ENCODE results near the gene ARL9.
A peak's percentile ranks its signal among the peaks of the same experiment; 100 is the strongest.
"Not testable (repeated sequence)": the region's sequence is repeated elsewhere in the genome, so short reads cannot be mapped to it uniquely, and the experiment has no call there.

Gene ARL9

GRCh38 chr4:56505269-56506130 is at the start of gene ARL9:
Gene ARL9 (plus strand): TSS chr4:56505791. CDS start chr4:56505863, 72 bp downstream.
- DNase-seq (ENCODE audit: low spot score): peak; percentile 36

GRCh38 chr4:56460085-56460484 is 45.5 kb upstream of the ARL9 start:
- no peak for DNase-seq (ENCODE audit: low spot score)

DNA sequence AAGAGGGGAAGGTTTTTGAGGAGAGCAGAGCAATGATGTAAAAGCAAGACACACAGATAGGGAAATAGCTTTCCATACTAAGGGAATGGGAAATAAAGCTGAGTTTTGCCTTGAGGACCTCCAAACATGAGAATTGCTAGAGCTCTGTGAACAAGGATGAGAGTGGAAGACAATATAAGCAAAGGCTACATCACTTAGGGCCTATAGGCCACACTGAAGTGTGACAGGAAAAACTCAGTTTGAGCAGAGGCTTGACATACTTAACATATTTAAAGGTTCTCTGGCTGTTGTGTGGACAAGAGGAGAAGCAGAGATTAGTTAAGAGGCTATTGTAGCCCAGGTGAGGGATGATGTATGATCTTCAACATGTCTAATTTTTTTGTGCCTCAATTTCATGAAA is 43.4 kb upstream of the ARL9 start:
- no peak for DNase-seq (ENCODE audit: low spot score)

GRCh38 chr4:56463711-56464110 is 41.9 kb upstream of the ARL9 start:
- DNase-seq (ENCODE audit: low spot score): no peak

DNA sequence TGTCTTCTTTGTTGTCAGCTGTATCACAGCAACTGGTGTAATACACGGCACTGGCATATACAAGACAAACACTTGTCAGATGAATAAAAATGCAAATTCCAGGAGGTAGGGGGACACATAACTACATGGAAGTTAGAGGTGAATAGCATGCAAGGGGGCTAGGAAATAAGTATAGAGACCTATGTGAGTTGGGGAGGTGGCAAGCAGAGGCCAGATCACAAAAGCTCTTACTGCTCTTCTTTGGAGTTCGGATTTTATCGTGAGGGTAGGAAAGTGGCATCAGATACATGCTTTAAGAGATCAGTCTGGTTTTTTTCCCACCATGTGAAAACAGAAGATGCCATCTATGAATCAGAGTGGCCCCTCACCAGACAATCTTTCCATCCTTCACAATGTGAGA is 41.0 kb upstream of the ARL9 start:
- DNase-seq (ENCODE audit: low spot score): no peak

GRCh38 chr4:56465599-56466295 is 39.8 kb upstream of the ARL9 start:
- DNase-seq (ENCODE audit: low spot score): no peak

DNA sequence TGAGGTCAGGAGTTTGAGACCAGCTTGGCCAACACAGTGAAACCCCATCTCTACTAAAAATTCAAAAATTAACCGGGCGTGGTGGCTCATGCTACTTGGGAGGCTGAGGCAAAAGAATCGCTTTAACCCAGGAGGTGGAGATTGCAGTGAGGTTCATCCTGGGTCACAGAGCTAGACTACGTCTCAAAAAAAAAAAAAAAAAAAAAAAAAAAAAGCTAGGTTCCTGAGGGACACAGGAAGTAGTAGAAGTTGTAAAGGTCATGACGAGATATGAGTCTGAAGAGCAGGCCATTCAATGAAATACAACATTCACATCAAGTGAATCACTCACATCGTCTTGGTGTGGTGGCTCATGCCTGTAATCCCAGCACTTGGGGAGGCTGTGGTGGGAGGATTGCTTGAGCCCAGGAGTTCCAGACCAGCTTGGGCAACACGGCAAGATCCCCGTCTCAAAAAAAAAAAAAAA is 39.3 kb upstream of the ARL9 start:
- not testable (repeated sequence) for DNase-seq (ENCODE audit: low spot score)

DNA sequence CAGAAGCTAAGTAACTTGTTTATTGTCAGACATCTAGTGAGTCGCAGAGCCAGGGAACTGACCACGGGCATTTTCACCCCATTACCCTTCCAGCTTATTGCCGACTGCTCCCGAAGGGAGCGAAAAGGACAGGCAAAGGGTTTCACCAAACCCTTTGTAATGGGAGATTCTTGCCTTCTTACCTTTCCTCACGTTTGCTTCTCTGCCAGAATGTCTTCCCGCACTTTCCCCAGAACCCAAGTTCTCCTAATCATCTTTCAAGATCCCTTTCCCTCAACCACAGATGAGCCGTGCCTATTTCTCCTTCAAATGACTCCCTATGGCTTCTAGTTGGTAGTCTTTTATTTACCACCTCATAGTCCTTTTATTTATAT is 38.7 kb upstream of the ARL9 start:
- DNase-seq (ENCODE audit: low spot score): peak; percentile 30

- DNase-seq (ENCODE audit: low spot score): peak; percentile 93
These were observed 38.1 kb upstream of the ARL9 start, which contains the start of gene SRP72 for GRCh38 chr4:56467284-56468096. Gene SRP72 (plus strand): TSS chr4:56467617. CDS start chr4:56467636, 19 bp downstream.

GRCh38 chr4:56468097-56468422 is 37.5 kb upstream of the ARL9 start:
- DNase-seq (ENCODE audit: low spot score): peak; percentile 70

GRCh38 chr4:56469489-56470210 is 35.9 kb upstream of the ARL9 start:
- DNase-seq (ENCODE audit: low spot score): no peak

- no peak for DNase-seq (ENCODE audit: low spot score)
These were observed 29.7 kb upstream of the ARL9 start for GRCh38 chr4:56475917-56476316.

- no peak for DNase-seq (ENCODE audit: low spot score)
These were observed 28.3 kb upstream of the ARL9 start for GRCh38 chr4:56477192-56477702.

GRCh38 chr4:56480691-56481090 is 24.9 kb upstream of the ARL9 start:
- DNase-seq (ENCODE audit: low spot score): no peak

DNA sequence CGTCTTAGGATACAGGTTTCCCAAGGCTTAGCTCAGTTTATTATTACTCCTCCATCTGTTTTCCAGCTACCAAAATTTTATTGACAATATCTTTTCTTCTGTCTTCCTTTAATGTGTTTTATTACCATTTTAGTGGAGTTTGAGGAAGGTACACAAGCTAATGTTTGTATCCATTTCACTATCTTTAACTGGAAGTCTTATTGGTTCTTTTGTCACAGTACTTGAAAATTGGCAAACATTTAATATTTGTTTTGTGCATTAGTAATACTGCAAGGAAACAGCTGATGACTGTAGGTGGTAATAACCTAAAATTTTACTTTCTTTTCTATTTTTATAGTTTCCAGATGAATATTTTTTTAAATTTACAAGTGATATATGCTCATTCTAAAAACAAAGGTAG is 9.3 kb upstream of the ARL9 start:
- DNase-seq (ENCODE audit: low spot score): no peak

DNA sequence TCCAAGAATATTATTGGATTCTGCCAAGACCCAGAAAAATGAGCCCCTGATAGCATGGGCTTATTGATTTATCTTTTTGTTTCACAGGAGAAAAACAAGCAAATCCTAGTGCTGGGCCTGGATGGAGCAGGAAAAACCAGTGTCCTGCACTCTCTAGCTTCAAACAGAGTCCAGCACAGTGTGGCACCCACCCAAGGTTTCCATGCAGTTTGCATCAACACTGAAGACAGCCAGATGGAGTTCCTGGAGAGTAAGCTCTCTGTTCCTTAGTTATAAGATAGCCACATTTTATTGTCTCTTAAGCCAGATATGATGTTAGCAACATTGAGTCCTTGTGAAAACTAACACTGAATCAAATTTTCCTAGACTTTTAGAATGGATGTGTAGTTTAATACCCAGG is 5.5 kb downstream of the ARL9 start:
- no peak for DNase-seq (ENCODE audit: low spot score)

GRCh38 chr4:56512166-56512565 is 6.6 kb downstream of the ARL9 start:
- no peak for DNase-seq (ENCODE audit: low spot score)

DNA sequence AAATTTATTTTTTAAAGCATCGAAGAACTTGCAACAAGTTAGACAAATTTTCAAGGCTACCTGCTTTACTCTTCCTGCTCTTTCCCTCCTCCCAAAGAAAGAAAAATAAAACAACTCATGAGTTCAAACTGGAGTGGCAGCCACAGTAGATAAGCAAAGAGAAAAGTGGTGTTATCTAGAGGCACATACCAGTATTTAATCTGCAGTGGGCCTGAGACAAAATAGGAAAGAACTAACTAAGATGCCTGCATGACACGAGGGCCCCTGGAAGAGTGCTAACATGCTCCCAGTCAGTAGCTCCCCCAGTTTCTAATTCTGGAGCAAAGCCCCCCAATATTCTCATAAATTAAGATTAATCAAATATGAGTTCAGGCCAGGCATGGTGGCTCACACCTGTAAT is 7.9 kb downstream of the ARL9 start:
- no peak for DNase-seq (ENCODE audit: low spot score)

DNA sequence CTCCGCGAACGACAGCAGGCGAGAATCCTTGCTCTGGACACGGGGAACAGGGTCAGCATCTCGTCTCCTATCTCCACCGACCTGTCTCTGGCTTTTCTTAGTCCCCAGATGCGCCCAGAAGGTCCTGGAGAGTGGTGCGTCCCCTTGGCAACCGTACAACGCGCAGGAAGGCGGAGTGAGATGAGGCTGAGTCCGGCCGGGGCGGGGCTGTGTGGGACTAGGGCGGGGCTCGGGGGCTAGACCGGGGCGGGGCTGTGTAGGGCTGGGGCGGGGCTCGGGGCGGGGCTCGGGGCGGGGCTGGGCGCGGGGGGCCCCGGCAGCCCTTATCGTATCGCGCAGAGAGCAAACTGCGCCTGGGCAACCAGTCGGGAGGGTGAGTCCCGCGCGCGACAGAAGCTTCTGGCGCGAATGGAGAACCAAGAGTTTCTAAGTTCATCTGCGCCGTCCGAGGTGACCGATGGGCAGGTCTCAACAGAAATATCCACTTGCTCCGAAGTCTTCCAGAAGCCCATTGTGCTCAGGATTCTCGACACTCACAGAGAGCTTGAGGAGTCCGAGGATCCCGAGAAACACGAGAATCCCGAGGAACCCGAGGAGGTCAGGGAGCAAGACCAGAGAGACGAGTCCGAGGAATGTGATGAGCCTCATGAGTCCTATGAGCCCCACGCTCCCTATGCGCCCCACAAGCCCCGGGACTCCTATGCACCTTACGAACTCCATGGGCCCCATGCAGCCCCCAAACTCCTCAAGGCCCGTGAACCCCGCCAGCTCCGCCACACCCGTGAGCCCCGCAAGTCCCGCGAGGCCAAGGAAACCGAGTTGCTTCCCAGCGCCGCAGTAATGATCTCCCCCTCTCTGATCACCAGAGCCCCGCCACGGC is 24.9 kb downstream of the ARL9 start:
- DNase-seq (ENCODE audit: low spot score): peak; percentile 76

- no peak for DNase-seq (ENCODE audit: low spot score)
These were observed 25.7 kb downstream of the ARL9 start for GRCh38 chr4:56531149-56531770.
